Subcutaneous abdominal adipose tissue (tissue), 5 donors: ENCODE data around the gene WIF1.

Experiments
- H3K27ac ChIP-seq: one replicate; pipeline ENCODE4 v1.7.0; 2013; ENCODE audit warnings: low read depth, mild to moderate bottlenecking, inconsistent platforms, low read length, moderate library complexity
- H3K27me3 ChIP-seq, 5 donors: one replicate each; pipeline ENCODE4 v1.7.0; 2013; ENCODE audit warnings: low read length in 5 of 5, inconsistent platforms in 1 of 5; ENCODE audit not compliant: control insufficient read depth in 5 of 5, insufficient read depth in 4 of 5
- H3K36me3 ChIP-seq, 5 donors: one replicate each; pipeline ENCODE4 v1.7.0; 2013; ENCODE audit warnings: low read length in 5 of 5; ENCODE audit not compliant: control insufficient read depth in 5 of 5, insufficient read depth in 5 of 5
- H3K4me1 ChIP-seq, 5 donors: one replicate each; pipeline ENCODE4 v1.7.0; 2013; ENCODE audit warnings: low read length in 5 of 5, mild to moderate bottlenecking in 3 of 5, moderate library complexity in 1 of 5; ENCODE audit not compliant: control insufficient read depth in 5 of 5, insufficient read depth in 5 of 5
- H3K4me3 ChIP-seq, 5 donors: one replicate each; pipeline ENCODE4 v1.7.0; 2013; ENCODE audit warnings: low read length in 5 of 5, low read depth in 1 of 5
- H3K9ac ChIP-seq, 5 donors: one replicate each; pipeline ENCODE4 v1.7.0; 2013; ENCODE audit warnings: low read length in 5 of 5, mild to moderate bottlenecking in 4 of 5, moderate library complexity in 3 of 5
- H3K9me3 ChIP-seq, 5 donors: one replicate each; pipeline ENCODE4 v1.7.0; 2013; ENCODE audit warnings: low read length in 5 of 5; ENCODE audit not compliant: control insufficient read depth in 5 of 5
- donor health status: healthy.
- donor health status: healthy.
- donor health status: healthy.
- donor health status: healthy.
- donor health status: healthy.

WIF1 gene

DNA sequence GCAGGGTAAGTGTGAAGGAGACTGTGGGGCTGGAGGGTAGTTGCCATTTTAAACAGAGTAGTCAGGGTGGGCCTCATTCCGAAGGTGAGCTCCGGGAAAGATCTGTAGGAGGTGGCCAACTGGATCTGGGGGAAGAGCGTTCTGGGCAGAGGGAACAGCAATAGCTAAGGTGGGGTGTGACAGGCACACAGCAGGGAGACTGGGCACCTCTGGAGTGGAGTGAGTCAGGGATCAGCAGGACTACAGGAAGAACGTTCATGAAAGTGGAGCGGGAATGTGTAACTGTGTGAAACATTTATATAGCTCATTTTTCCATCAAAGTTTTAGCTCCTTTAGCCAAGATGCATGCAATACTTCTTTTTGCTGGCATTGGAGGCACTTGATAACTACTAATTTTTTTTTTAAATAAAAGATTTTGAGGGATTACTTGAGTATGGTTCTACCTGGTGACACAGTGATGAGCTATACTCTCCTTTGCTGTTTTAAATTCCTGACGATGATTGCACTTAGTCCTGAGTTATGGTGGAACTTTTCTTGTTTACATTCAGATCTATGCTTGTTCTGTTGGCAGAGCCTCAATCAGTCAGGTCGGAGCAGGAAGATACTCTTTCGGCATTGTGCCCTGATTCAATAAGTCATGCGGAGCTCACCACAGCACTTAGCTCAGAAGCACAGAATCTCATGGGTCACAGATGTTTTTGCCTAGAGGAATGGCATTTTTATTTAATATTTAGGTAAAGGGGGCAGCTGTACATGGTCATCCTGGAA is 106.4 kb downstream of the WIF1 start:
- H3K27ac ChIP-seq = no peak overlapping the region

DNA sequence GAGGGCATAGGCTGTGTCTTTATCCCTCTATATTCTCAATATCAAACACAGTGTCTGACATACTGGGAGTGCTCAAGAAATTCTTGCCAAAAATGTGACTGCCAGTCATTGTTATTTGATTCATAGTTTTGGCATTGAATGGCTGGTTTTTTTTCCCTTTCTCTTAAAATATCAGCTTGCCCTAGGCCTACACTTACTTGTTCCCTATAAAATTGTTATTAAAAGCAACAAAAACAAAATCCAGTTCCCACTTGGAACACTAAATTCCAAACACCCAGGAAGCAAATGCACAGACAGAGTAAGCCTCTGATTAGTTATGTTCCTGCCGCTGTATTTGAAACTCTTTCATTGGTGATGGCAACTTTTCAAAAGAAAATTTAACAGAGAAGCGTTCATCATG is 110.7 kb downstream of the WIF1 start:
- no peak overlapping the region for H3K9ac ChIP-seq
- no peaks in the 10 kb centered on the region for H3K9me3 ChIP-seq
- H3K27ac ChIP-seq = no peak overlapping the region
- peaks cover 0 to 5% (median 0%) of the 10 kb centered on the region in 5 donors for H3K4me1 ChIP-seq
- H3K4me3 ChIP-seq = no peak overlapping the region
- peaks cover 0 to 4% (median 0%) of the 10 kb centered on the region in 5 donors for H3K27me3 ChIP-seq
- no peaks in the 10 kb centered on the region for H3K36me3 ChIP-seq

More for the DNA sequence above, 106.4 kb downstream of the WIF1 start:
- Histone ChIP-seq H3K4me3 (no peak overlapping the region), H3K9me3 (no peaks in the 10 kb centered on the region), H3K27me3 (peaks cover 0 to 4% (median 0%) of the 10 kb centered on the region in 5 donors), H3K9ac (no peak overlapping the region), H3K4me1 (peaks cover 0 to 6% (median 0%) of the 10 kb centered on the region in 5 donors), H3K36me3 (no peaks in the 10 kb centered on the region)

DNA sequence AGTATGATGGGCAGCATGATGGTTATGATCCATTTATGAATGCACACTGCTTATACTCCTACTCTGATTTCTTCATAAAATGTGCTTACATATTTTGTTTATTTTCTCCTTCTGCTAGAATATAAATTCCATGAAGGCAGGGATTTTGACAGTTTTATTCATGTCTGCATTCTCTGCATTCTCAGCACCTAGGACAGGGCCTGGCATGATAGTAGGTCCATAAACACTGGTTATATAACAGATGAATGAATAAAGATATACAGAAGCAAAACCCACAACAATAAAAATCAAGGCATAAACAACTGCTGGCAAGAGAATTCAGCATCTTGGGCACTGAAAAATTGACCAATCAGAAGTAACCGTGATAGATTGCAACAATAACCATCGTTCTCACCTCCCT is 115.4 kb downstream of the WIF1 start:
- Histone ChIP-seq H3K9ac (no peak overlapping the region), H3K36me3 (no peaks in the 10 kb centered on the region), H3K4me3 (no peak overlapping the region), H3K9me3 (no peaks in the 10 kb centered on the region), H3K4me1 (no peaks in the 10 kb centered on the region), H3K27ac (no peak overlapping the region), H3K27me3 (no peaks in the 10 kb centered on the region)

DNA sequence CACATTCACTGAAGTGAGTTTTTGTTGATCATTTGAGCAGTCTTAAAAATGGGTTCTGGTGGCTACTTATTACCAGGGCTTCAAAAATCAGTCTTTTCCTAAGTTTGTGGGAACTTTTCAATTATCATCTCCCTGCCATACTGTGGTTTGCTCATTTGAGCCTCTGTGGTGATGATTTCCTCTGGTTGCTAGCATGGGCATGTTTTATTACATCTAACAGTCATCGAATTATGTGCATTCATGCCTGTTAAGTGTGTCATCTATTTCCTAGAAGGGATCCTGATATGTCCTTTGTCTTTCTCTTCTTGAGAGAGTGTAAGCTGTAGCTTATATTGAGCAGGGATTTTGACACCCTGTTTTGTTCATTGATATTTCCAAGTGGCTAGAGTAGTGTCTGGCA is 116.8 kb downstream of the WIF1 start:
- Histone ChIP-seq H3K9me3 (no peaks in the 10 kb centered on the region), H3K27ac (no peak overlapping the region), H3K9ac (no peak overlapping the region), H3K4me1 (no peaks in the 10 kb centered on the region), H3K4me3 (no peak overlapping the region), H3K36me3 (no peaks in the 10 kb centered on the region), H3K27me3 (no peaks in the 10 kb centered on the region)
